ENCODE results near the gene MMS19. TPM values are rescaled to one million over a fixed set of nuclear protein-coding genes. Genes with fewer than 3 reads are reported as not detected.

The MMS19 gene
- total RNA-seq, 1 experiment from 2014 or later = 42.4 TPM

GRCh38 chr10:97485647-97486281 is 12.5 kb downstream of the MMS19 start:
- Histone ChIP-seq H3F3A (ENCODE audit: insufficient read depth, low read depth) (no peaks in the 10 kb centered on the region; the same call in 1 of the 2 replicates), H3K79me2 (ENCODE audit: low read depth) (peaks cover 15% of the 10 kb centered on the region), H3K4me1 (replicated peaks; ENCODE audit: insufficient read depth) (0 out of 2 replicates have a peak, but pooled peaks cover 3% of the 10 kb centered on the region), H3K4me3 (no peak overlapping the region), H4K20me1 (ENCODE audit: insufficient read depth) (peaks cover 6% of the 10 kb centered on the region; the same call in 1 of the 2 replicates), H3K9me2 (ENCODE audit: insufficient read depth) (no peaks in the 10 kb centered on the region), H2AFZ (no peak overlapping the region), H3K9me3 (ENCODE audit: insufficient read depth, low read depth) (no peaks in the 10 kb centered on the region), H3K27me3 (ENCODE audit: insufficient read depth, low read depth) (no peaks in the 10 kb centered on the region), H3K4me2 (no peak overlapping the region), H3K36me3 (ENCODE audit: low read depth) (no peaks in the 10 kb centered on the region), H3K27ac (no peak overlapping the region)
- no TSS peak for BruUV-seq (replicated peaks)
- TF ChIP-seq CTCF (conservative IDR thresholded peaks at IDR 0.05) (no peak), EZH2 (IDR thresholded peaks at IDR 0.05; ENCODE audit: low read depth) (no peak)
- intact Hi-C loops (cut with micrococcal nuclease; ENCODE audit: unreplicated experiment) = no loop called here
- CTCF ChIA-PET = no interaction called here
- POLR2A ChIA-PET (ENCODE audit: unreplicated experiment) = no interaction called here
- DNase-seq = no peak

- CTCF ChIA-PET = no interaction called here
- H3K27ac ChIP-seq = no peak overlapping the region
- H3K4me2 ChIP-seq = no peak overlapping the region
- POLR2A ChIA-PET (ENCODE audit: unreplicated experiment) = no interaction called here
- 0 out of 2 replicates have a peak, but pooled peaks cover 3% of the 10 kb centered on the region for H3K4me1 ChIP-seq (replicated peaks; ENCODE audit: insufficient read depth)
- H3K27me3 ChIP-seq (ENCODE audit: insufficient read depth, low read depth) = no peaks in the 10 kb centered on the region
- intact Hi-C loops (cut with micrococcal nuclease; ENCODE audit: unreplicated experiment) = no loop called here
- H3F3A ChIP-seq (ENCODE audit: insufficient read depth, low read depth) = no peaks in the 10 kb centered on the region; the same call in 1 of the 2 replicates
- TF ChIP-seq EZH2 (IDR thresholded peaks at IDR 0.05; ENCODE audit: low read depth) (no peak), CTCF (conservative IDR thresholded peaks at IDR 0.05) (no peak)
- H3K9me3 ChIP-seq (ENCODE audit: insufficient read depth, low read depth) = no peaks in the 10 kb centered on the region
- H3K4me3 ChIP-seq = no peak overlapping the region
- 0 out of 2 replicates have a peak, but pooled peaks cover 6% of the 10 kb centered on the region for H4K20me1 ChIP-seq (ENCODE audit: insufficient read depth)
- no TSS peak for BruUV-seq (replicated peaks)
- H2AFZ ChIP-seq = no peak overlapping the region
- no peak for DNase-seq
- H3K36me3 ChIP-seq (ENCODE audit: low read depth) = no peaks in the 10 kb centered on the region
- H3K79me2 ChIP-seq (ENCODE audit: low read depth) = peaks cover 4% of the 10 kb centered on the region; the same call in 1 of the 2 replicates
- H3K9me2 ChIP-seq (ENCODE audit: insufficient read depth) = no peaks in the 10 kb centered on the region
Observed at GRCh38 chr10:97483921-97484320, 14.3 kb downstream of the MMS19 start.

- no TSS peak for BruUV-seq (replicated peaks)
- Histone ChIP-seq H3K4me3 (no peak overlapping the region), H2AFZ (no peak overlapping the region), H3K79me2 (ENCODE audit: low read depth) (peaks cover 3% of the 10 kb centered on the region; the same call in 1 of the 2 replicates), H3F3A (ENCODE audit: insufficient read depth, low read depth) (no peaks in the 10 kb centered on the region; the same call in 1 of the 2 replicates), H3K27ac (no peak overlapping the region), H3K9me3 (ENCODE audit: insufficient read depth, low read depth) (no peaks in the 10 kb centered on the region), H4K20me1 (ENCODE audit: insufficient read depth) (0 out of 2 replicates have a peak, but pooled peaks cover 6% of the 10 kb centered on the region), H3K4me2 (no peak overlapping the region), H3K4me1 (replicated peaks; ENCODE audit: insufficient read depth) (0 out of 2 replicates have a peak, but pooled peaks cover 3% of the 10 kb centered on the region), H3K36me3 (ENCODE audit: low read depth) (no peaks in the 10 kb centered on the region), H3K9me2 (ENCODE audit: insufficient read depth) (no peaks in the 10 kb centered on the region), H3K27me3 (ENCODE audit: insufficient read depth, low read depth) (no peaks in the 10 kb centered on the region)
- intact Hi-C loops (cut with micrococcal nuclease; ENCODE audit: unreplicated experiment) = no loop called here
- ChIA-PET CTCF (no interaction called here), POLR2A (ENCODE audit: unreplicated experiment) (no interaction called here)
- TF ChIP-seq EZH2 (IDR thresholded peaks at IDR 0.05; ENCODE audit: low read depth) (no peak), CTCF (conservative IDR thresholded peaks at IDR 0.05) (no peak)
- DNase-seq = no peak
Observed at GRCh38 chr10:97483506-97483905, 14.7 kb downstream of the MMS19 start.

Measured in PC-9 (cell line).